Ascending aorta (tissue), 2 donors: ENCODE results near the gene NELL2. TPM values are rescaled to one million over a fixed set of nuclear protein-coding genes. Genes with fewer than 3 reads are reported as not detected.

Experiments used
- DNase-seq, 2 donors: peaks; one replicate each; pipeline ENCODE4 v3.0.0-alpha.2; 2019; ENCODE audit warnings: low spot score in 2 of 2
- H3K27ac ChIP-seq, 2 donors: fragments of 200-600 bp; sonication (generic); one replicate each; pipeline ENCODE4 v1.5.1; 2016 to 2017; ENCODE audit warnings: mild to moderate bottlenecking in 1 of 2
- H3K27me3 ChIP-seq: fragments of 200-600 bp; sonication (generic); one replicate; pipeline ENCODE4 v1.5.1; 2017
- H3K36me3 ChIP-seq, 2 donors: fragments of 200-600 bp; sonication (generic); one replicate each; pipeline ENCODE4 v1.5.1; 2016
- H3K4me1 ChIP-seq, 2 donors: fragments of 200-600 bp; sonication (generic); one replicate each; pipeline ENCODE4 v1.5.1; 2016 to 2017; ENCODE audit warnings: mild to moderate bottlenecking in 1 of 2
- H3K4me3 ChIP-seq, 2 donors: fragments of 200-600 bp; sonication (generic); one replicate each; pipeline ENCODE4 v1.5.1; 2016 to 2017; ENCODE audit warnings: mild to moderate bottlenecking in 1 of 2
- H3K9me3 ChIP-seq, 2 donors: fragments of 200-600 bp; sonication (generic); one replicate each; pipeline ENCODE4 v1.5.1; 2016
- CTCF ChIP-seq, 3 experiments: fragments of 200-600 bp in 2 of 3; fragments of 450-650 bp in 1 of 3; sonication (generic) in 2 of 3; IDR thresholded peaks; one replicate each; pipeline ENCODE4 v1.5.1; 2016 to 2019; ENCODE audit warnings: antibody characterized with exemption in 3 of 3, mild to moderate bottlenecking in 1 of 3, moderate library complexity in 1 of 3
- intact Hi-C: fragments of 100-400 bp; cut with DNase I; formaldehyde crosslinking; loops from one replicate; pipeline ENCODE4 v1.15.1; 2023
- total RNA-seq: library from RNA; depleted of rRNA; stranded (reverse); fragments of >200 nt; gene quantifications from one replicate; pipeline ENCODE4 v1.1.0, GENCODE V29; 2016

NELL2 gene
- total RNA-seq, 1 donor from 2014 or later, result not detected

GRCh38 chr12:44582521-44582920 lies 293.6 kb downstream of the NELL2 start:
- DNase-seq, result no peak
- TF ChIP-seq CTCF (IDR thresholded peaks at IDR 0.05), result no peak
- H3K4me1 ChIP-seq, result no peaks in the 10 kb centered on the region

DNA sequence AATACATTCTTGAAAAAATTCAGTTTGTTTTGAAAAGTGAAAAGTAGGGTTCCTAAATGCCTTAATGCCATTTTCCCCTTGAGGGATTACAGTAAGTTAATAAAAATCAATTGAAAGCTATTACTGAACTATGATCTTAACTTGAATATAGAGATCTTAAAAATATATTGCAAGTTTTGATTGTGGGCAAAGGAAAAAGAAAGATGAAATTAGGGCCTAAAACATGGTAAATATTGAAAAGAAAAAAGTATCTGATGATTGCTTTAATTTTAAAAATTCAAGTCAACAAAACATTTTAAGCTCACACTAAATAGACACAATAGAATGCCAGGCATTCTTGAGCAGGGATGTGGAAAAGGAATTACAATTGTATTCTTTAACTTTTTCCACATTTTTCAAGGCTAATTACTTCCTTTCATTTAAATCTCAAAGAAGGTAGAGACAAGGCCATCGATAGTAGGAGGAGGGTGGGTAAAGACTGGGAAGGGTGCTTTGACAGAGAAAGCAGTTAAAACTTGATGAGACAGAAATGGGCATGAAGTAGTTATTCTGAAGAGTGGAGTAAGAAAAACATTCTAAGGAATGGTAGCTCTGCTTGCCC lies 294.4 kb downstream of the NELL2 start:
- Histone ChIP-seq H3K9me3 (no peaks in the 10 kb centered on the region), H3K4me1 (no peaks in the 10 kb centered on the region), H3K27ac (no peak overlapping the region), H3K36me3 (no peaks in the 10 kb centered on the region), H3K4me3 (no peak overlapping the region), H3K27me3 (no peaks in the 10 kb centered on the region)
- DNase-seq, result no peak
- no peak for TF ChIP-seq CTCF (IDR thresholded peaks at IDR 0.05)
- intact Hi-C loops, result no loop called here

More at GRCh38 chr12:44582521-44582920, 293.6 kb downstream of the NELL2 start:
- intact Hi-C loops, result no loop called here
- Histone ChIP-seq H3K27me3 (no peaks in the 10 kb centered on the region), H3K27ac (no peak overlapping the region), H3K36me3 (no peaks in the 10 kb centered on the region), H3K4me3 (no peak overlapping the region), H3K9me3 (no peaks in the 10 kb centered on the region)

DNA sequence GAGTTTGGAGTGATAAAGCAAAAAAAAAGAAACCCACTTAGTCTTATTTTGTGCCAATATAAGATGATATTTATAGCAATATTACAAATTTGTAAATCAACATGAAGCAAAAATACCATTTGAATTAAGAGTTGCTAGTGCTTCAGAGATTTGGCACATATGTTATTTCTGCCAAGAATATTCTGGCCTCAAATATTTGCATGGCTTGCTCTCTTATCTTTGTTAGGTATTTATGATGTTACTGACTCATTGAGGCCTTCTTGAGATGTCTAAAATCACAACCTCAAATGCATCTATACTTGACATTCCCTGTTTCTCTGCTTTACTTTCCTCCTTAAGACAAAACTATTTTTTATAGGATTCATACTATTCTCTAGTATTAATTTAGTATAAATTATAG lies 301.5 kb downstream of the NELL2 start:
- H3K4me3 ChIP-seq, result no peak overlapping the region
- no peaks in the 10 kb centered on the region for H3K27me3 ChIP-seq
- no peaks in the 10 kb centered on the region for H3K9me3 ChIP-seq
- H3K4me1 ChIP-seq, result no peaks in the 10 kb centered on the region
- intact Hi-C loops, result no loop called here
- DNase-seq, result no peak
- no peak overlapping the region for H3K27ac ChIP-seq
- TF ChIP-seq CTCF (IDR thresholded peaks at IDR 0.05), result no peak
- no peaks in the 10 kb centered on the region for H3K36me3 ChIP-seq

DNA sequence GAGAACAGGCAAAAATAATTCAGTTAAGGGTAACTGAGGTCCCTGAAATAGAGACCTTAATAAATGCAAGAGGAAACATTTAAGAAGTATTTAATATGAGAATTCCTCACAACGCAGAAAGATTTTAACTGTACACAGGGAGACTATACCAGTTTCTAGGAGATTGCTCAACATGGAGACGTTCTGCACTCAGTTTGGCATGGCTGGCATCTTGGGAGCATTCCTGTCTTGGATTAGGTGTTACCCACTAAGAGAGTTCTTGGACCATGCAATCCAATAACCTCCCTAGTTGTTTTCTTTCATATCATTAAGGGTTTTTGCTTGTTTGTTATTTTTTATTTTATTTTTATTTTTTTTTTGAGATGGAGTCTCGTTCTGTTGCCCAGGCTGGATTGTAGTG lies 302.4 kb downstream of the NELL2 start:
- no peak for TF ChIP-seq CTCF (IDR thresholded peaks at IDR 0.05)
- Histone ChIP-seq H3K36me3 (no peaks in the 10 kb centered on the region), H3K4me1 (no peaks in the 10 kb centered on the region), H3K27me3 (no peaks in the 10 kb centered on the region), H3K9me3 (no peaks in the 10 kb centered on the region), H3K27ac (no peak overlapping the region), H3K4me3 (no peak overlapping the region)
- intact Hi-C loops, result no loop called here
- no peak for DNase-seq

GRCh38 chr12:44571006-44571550 lies 305.0 kb downstream of the NELL2 start:
- Histone ChIP-seq H3K27me3 (no peaks in the 10 kb centered on the region), H3K4me1 (no peaks in the 10 kb centered on the region), H3K9me3 (no peaks in the 10 kb centered on the region), H3K4me3 (no peak overlapping the region), H3K36me3 (no peaks in the 10 kb centered on the region), H3K27ac (no peak overlapping the region)
- no peak for DNase-seq
- TF ChIP-seq CTCF (IDR thresholded peaks at IDR 0.05), result no peak
- intact Hi-C loops, result no loop called here
